GM12872 (cell line): ENCODE results near the gene COPE.

ENCODE experiments used
- TF ChIP-seq, protein P1 (sequence below): IDR thresholded peaks from 3 replicates; pipeline ENCODE4 v1.5.1; 2011; ENCODE audit warnings: low read depth, mild to moderate bottlenecking, low read length, moderate library complexity; ENCODE audit not compliant: insufficient read depth

The COPE gene

DNA sequence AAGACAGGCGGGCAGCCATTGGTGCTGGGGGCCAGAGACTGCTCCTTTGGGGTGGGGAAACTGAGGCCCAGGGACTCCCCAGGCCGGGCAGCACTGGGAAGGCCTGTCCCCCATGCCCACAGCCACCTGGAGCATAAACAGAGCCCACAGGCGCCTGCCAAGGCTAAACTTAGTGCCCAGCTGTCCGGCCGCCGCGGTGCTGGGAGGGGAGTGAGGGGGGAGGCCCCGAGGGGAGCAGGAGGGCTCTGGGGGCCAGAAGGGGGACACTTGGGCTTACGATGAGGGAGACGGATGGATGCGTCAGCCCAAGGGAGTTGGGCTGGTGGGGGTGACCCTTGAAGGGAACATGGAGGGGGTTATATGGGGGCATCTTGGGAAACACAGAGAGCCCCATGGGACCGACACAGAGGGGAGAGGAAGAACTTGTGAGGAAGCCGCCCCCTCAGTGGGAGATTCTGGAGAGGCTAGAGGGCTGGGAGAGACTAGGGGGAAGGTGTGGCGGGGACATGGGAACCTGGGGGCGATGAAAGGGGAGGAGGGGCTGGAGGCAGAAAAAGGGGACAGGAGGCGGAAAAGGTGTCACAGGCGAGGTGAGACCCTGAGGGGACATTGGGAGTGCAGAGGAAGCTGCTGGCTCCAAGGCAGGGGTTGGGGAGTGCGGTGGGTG lies 25.5 kb downstream of the COPE start:
- TF ChIP-seq, protein P1, sequence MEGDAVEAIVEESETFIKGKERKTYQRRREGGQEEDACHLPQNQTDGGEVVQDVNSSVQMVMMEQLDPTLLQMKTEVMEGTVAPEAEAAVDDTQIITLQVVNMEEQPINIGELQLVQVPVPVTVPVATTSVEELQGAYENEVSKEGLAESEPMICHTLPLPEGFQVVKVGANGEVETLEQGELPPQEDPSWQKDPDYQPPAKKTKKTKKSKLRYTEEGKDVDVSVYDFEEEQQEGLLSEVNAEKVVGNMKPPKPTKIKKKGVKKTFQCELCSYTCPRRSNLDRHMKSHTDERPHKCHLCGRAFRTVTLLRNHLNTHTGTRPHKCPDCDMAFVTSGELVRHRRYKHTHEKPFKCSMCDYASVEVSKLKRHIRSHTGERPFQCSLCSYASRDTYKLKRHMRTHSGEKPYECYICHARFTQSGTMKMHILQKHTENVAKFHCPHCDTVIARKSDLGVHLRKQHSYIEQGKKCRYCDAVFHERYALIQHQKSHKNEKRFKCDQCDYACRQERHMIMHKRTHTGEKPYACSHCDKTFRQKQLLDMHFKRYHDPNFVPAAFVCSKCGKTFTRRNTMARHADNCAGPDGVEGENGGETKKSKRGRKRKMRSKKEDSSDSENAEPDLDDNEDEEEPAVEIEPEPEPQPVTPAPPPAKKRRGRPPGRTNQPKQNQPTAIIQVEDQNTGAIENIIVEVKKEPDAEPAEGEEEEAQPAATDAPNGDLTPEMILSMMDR, result no peak

DNA sequence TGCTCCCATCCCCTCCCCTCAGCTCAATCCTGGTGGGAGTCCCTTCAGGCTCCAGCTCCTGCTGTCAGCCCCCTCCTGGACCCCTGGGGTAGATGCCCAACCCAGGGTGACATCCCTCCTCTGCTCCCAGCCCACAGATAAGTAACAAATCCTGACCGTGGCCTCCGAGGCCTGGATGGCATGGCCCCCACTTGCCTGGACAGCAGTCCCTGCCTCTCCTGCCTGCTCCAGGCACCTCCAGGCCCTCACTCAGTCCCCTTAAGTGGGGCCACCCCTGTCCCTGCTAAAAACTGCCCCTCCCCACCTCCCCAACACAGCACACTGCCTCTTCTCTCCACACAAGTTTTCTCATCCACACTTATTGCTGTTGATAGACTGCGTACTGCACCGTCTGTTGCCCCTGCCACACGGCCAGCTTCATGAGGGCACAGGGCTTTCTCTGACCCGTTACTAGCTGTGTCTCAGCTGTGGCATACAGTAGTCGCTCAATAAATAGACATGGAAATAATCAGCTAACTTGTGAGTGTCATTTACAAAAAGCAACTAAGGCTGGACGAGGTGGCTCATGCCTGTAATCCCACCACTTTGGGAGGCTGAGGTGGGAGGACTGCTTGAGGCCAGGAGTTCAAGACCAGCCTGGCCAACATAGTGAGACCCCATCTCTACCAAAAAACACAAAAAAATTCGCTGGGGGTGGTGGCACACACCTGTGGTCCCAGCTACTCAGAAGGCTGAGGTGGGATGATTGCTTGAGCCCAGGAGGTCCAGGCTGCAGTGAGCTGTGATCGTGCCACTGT lies 29.0 kb downstream of the COPE start:
- TF ChIP-seq, protein P1, result no peak

DNA sequence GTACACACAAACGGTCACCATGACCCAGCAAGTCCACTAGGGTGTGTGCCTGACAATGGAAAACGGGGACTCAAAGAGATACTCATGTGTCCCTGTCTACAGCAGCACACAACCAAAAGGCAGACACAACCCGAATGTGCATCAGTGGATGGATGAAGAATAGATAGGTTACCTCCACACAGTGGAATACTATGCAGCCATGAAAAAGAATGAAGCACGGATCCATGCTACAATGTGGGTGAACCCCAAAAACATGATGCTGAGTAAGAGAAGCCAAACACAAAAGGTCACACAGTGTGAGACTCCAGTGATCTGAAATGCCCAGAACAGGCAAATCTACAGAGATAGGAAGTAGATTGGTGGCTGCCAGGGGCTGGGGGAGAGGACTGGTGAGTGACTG lies 32.2 kb downstream of the COPE start:
- TF ChIP-seq, protein P1, result no peak

DNA sequence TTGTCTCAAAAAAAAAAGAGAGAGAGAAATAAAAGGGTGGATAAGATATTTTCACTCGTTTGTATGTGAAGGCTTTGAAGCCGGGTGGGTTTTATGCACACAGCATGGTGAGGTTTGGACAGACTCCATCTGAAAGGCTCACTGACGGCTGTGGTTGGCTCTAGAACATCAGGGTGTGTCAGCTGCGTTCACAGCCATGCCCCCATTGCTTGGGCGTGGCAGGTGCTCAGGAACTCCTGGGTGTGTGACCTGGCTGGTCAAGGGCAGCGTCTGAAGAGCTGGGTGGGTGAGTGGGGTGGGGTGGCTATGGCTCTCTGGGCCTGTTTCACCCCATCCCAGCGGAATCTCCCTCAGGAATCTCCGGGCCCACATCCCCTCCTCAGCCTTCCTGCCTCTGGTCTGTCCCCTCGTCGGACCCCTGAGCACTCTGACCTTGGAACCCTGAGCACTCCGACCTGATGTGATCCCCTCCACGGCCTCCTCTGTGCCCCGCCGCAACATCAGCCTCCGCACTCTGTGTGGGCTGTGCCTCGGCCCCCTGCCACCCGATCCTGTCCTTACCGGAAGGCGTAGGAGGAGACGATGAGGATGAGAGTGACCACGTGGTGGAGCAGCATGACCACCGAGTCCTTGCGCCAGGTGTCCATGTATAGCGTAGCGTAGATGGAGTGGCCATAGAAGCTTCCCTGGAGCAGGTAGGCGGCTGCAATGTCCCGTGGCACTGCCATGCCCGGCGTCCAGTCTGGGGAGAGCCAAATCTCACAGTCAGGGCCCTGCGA lies 35.5 kb downstream of the COPE start:
- TF ChIP-seq, protein P1, result no peak

DNA sequence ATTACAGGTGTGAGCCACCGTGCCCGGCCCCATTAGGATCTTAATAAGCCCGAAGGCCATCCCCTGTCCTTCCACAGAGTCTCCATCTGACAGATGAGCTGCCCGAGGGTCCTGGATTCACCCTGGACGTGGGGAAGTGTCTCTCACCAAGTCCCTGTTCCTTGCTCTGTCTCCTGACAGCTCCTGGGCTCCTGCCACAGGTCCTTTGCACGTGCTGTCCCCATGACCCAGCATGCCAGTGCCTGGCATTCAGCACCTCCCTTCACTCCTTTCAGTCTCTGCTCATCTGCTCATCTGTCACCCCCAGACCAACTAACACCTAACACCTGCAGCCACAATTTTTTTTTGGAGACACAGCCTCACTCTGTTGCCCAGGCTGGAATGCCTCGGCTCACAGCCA lies 37.7 kb downstream of the COPE start:
- TF ChIP-seq, protein P1, result no peak

DNA sequence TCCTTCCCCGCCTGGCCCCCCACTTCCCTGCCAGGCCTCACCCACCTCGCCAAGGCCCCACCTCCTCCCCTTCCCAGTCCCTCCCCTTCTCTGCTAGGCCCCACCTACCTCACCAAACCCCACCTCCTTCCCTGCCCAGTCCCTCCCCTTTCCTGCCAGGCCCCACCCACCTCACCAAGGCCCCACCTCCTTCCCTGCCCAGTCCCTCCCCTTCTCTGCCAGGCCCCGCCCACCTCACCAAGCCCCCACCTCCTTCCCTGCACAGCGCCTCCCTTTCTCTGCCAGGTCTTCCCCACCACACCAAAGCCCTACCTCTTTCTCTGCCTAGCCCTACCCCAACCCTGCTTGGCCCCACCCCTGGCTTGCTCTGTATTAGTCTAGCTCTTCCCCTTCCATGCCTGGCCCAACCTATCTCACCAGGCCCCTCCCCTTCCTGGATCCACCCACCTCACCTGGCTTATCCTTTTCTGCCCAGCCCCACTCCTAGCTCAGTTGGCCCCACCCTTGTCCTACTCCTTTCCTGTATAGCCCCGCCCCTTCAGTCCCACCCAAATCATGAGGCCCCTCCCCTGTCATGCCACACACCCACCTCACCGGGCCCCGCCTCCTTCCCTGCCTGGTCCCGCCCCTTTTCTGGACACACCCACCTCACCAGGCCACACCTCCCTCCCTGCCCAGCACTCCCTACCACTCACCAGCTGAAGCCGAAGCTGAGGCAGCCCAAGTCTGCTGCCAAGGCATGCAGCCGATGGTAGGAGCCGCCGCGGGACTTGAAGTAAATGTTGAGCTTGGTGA lies 39.4 kb downstream of the COPE start:
- TF ChIP-seq, protein P1, result no peak
